Sigmoid colon (tissue), 7 donors: ENCODE measurements around the gene TNS1. TPM values are rescaled to one million over a fixed set of nuclear protein-coding genes. Genes with fewer than 3 reads are reported as not detected.

ENCODE experiments used
- DNase-seq: peaks from one replicate; pipeline ENCODE4 v3.0.0-alpha.2; 2019
- H3K27ac ChIP-seq, 4 donors: fragments of 200-600 bp; sonication (generic); one replicate each; pipeline ENCODE4 v1.5.1; 2016 to 2019; ENCODE audit warnings: mild to moderate bottlenecking in 1 of 4
- H3K27me3 ChIP-seq, 3 donors: fragments of 200-600 bp; sonication (generic); one replicate each; pipeline ENCODE4 v1.5.1; 2019; ENCODE audit warnings: mild to moderate bottlenecking in 1 of 3
- H3K36me3 ChIP-seq, 4 donors: fragments of 200-600 bp; sonication (generic); one replicate each; pipeline ENCODE4 v1.5.1; 2016 to 2019
- H3K4me1 ChIP-seq, 4 donors: fragments of 200-600 bp; sonication (generic); one replicate each; pipeline ENCODE4 v1.5.1; 2017 to 2019
- H3K4me3 ChIP-seq, 4 donors: fragments of 200-600 bp; sonication (generic); one replicate each; pipeline ENCODE4 v1.5.1; 2017 to 2019; ENCODE audit warnings: mild to moderate bottlenecking in 2 of 4, moderate library complexity in 1 of 4
- H3K9me3 ChIP-seq, 4 donors: fragments of 200-600 bp in 3 of 4; sonication (generic) in 3 of 4; one replicate each; pipeline versions ENCODE4 v1.5.1 to v1.6.1; 2013 to 2019
- EP300 ChIP-seq, 4 donors: sonication (generic); formaldehyde crosslinking; IDR thresholded peaks; one replicate each; pipeline ENCODE4 v1.6.1; 2017; ENCODE audit warnings: antibody characterized with exemption in 4 of 4
- POLR2A ChIP-seq, 2 donors: fragments of 450-650 bp; IDR thresholded peaks; one replicate each; pipeline ENCODE4 v1.6.1; 2016; ENCODE audit warnings: antibody characterized with exemption in 2 of 2, mild to moderate bottlenecking in 2 of 2, moderate library complexity in 2 of 2
- POLR2AphosphoS5 ChIP-seq, 4 donors: sonication (generic); formaldehyde crosslinking; IDR thresholded peaks; one replicate each; pipeline ENCODE4 v1.6.1; 2017; ENCODE audit warnings: antibody characterized with exemption in 4 of 4
- WGBS, 2 donors: extraction: QIAGEN DNeasy Blood & Tissue Kit; methylation state at CpG; one replicate each; pipeline ENCODE4 v1.1.7; 2013; 5-methylcytosine and 5-hydroxymethylcytosine counted together
- intact Hi-C: fragments of 100-400 bp; cut with DNase I; formaldehyde crosslinking; loops from one replicate; pipeline ENCODE4 v1.15.1; 2023
- polyA plus RNA-seq, 3 donors: library from polyadenylated mRNA; stranded (reverse); fragments of 200-250 nt; gene quantifications; one replicate each; pipeline ENCODE4 v1.2.3, GENCODE V29; 2013
- total RNA-seq, 4 donors: library from RNA; depleted of rRNA; stranded (reverse); fragments of >200 nt; gene quantifications; one replicate each; pipeline ENCODE4 v1.1.0, GENCODE V29; 2016
- TF ChIP-seq, protein P1 (sequence below), 4 experiments: fragments of 450-650 bp in 3 of 4; fragments of 200-600 bp in 1 of 4; IDR thresholded peaks; one replicate each; pipeline ENCODE4 v1.5.1; 2016 to 2019; ENCODE audit warnings: antibody characterized with exemption in 4 of 4, mild to moderate bottlenecking in 3 of 4, moderate library complexity in 2 of 4
- donor health status: healthy with polysubstance abuse.
- donor health status: Bipolar disorder and iron deficiency.
- donor health status: healthy.

The TNS1 gene
- total and polyA plus RNA-seq, 7 donors = 3.7 to 1,607 (median 444) TPM

DNA sequence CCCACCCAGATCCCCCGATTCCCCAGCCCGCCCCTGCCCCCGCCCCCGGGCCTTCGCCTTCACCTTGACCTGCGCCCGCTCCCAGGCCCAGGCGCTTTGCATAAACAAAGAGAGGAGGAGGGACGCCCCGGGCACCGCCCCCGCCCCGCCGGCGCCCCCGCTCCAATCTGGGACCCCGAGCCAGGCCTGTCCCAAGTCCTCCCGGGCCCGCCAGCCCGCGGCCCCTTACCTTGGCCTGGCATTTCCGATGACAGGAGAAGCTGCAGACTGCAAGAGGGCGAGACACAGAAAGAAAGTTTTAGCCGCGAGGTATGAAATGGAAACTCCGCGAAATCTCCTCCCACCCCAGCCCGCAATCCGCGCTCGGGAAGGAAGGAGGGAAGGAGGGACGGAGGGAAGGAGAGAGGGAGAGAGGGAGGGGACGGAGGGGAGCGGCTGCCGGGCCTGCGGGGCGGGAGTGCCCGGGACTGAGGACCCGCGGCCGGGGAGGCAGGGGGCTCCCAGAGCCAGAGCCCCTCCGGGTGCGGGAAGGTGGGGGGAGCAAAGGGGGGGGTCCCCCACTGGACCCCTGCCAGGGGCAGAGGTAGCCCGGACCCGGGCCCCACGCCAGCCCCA is 24.2 kb downstream of the TNS1 start:
- DNase-seq = peak; percentile 79
- Histone ChIP-seq H3K4me1 (peaks cover 0 to 73% (median 68%) of the 10 kb centered on the region in 4 donors), H3K4me3 (peak overlapping the region; percentile 70 to 82 (median 76)), H3K27me3 (no peaks in the 10 kb centered on the region), H3K27ac (peak overlapping the region; percentile 92 to 98 (median 94)), H3K36me3 (no peaks in the 10 kb centered on the region), H3K9me3 (no peaks in the 10 kb centered on the region)
- 12 to 45% methylated on average over 46 of the region's 46 CpGs for WGBS, 2 donors
- intact Hi-C loops = no loop called here
- TF ChIP-seq POLR2AphosphoS5 (IDR thresholded peaks at IDR 0.05) = peak in 3 of 4 donors; percentile 44 to 54 (median 52)
- no peak for TF ChIP-seq POLR2A (IDR thresholded peaks at IDR 0.05)

DNA sequence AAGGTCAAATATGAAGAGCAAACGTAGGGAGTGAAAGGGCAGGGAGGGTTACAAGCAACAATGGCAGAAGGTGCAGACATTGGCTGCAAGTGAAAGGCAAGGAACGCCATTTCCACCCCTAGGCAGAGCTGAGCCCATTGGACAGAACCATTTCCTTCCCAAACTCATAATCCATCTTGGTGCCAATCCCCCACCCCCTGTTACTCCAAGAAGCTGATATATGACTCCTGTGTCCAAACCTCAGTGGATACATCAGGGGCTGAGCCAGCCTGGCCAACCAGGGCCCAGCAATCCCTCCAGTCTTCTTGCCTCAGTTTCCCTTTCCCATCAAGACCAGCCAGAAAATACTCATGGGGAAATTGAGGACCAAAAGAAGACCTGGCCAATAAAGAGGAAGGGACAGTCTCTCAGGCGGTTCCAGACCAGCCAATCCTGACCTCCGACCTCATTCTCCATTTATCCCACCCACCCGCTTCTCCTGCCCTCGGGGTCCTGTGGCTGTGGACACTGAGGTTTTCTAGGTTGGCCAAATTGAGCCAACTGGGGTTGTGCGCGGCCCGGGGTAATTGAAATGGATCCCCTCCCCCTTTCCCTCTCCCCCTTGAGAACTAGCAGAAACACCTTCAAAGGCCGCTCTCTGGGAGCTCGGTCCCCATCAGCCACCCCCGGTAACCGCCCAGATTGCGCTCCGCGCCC is 24.8 kb downstream of the TNS1 start:
- TF ChIP-seq POLR2A (IDR thresholded peaks at IDR 0.05) = no peak
- TF ChIP-seq, protein P1, sequence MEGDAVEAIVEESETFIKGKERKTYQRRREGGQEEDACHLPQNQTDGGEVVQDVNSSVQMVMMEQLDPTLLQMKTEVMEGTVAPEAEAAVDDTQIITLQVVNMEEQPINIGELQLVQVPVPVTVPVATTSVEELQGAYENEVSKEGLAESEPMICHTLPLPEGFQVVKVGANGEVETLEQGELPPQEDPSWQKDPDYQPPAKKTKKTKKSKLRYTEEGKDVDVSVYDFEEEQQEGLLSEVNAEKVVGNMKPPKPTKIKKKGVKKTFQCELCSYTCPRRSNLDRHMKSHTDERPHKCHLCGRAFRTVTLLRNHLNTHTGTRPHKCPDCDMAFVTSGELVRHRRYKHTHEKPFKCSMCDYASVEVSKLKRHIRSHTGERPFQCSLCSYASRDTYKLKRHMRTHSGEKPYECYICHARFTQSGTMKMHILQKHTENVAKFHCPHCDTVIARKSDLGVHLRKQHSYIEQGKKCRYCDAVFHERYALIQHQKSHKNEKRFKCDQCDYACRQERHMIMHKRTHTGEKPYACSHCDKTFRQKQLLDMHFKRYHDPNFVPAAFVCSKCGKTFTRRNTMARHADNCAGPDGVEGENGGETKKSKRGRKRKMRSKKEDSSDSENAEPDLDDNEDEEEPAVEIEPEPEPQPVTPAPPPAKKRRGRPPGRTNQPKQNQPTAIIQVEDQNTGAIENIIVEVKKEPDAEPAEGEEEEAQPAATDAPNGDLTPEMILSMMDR (IDR thresholded peaks at IDR 0.05) = no peak
- TF ChIP-seq POLR2AphosphoS5 (IDR thresholded peaks at IDR 0.05) = no peak
- TF ChIP-seq EP300 (IDR thresholded peaks at IDR 0.05) = no peak
- no peaks in the 10 kb centered on the region for H3K27me3 ChIP-seq
- intact Hi-C loops = no loop called here
- peak overlapping the region; percentile 70 to 82 (median 76) for H3K4me3 ChIP-seq
- peak overlapping the region; percentile 92 to 98 (median 94) for H3K27ac ChIP-seq
- H3K36me3 ChIP-seq = no peaks in the 10 kb centered on the region
- WGBS, 2 donors = 35 to 67% methylated on average over 16 of the region's 16 CpGs
- H3K9me3 ChIP-seq = no peaks in the 10 kb centered on the region
- DNase-seq = peak; percentile 52
- peaks cover 0 to 79% (median 75%) of the 10 kb centered on the region in 4 donors for H3K4me1 ChIP-seq

GRCh38 chr2:217976301-217976700 is 26.5 kb downstream of the TNS1 start:
- Histone ChIP-seq H3K9me3 (no peaks in the 10 kb centered on the region), H3K27me3 (no peaks in the 10 kb centered on the region), H3K27ac (peak overlapping the region; percentile 92 to 98 (median 94)), H3K4me3 (no peak overlapping the region), H3K36me3 (no peaks in the 10 kb centered on the region), H3K4me1 (peaks cover 0 to 94% (median 91%) of the 10 kb centered on the region in 4 donors)
- intact Hi-C loops = no loop called here
- peak; percentile 49 for DNase-seq
- TF ChIP-seq, protein P1 (IDR thresholded peaks at IDR 0.05) = no peak
- TF ChIP-seq EP300 (IDR thresholded peaks at IDR 0.05) = no peak
- TF ChIP-seq POLR2A (IDR thresholded peaks at IDR 0.05) = no peak
- TF ChIP-seq POLR2AphosphoS5 (IDR thresholded peaks at IDR 0.05) = no peak
- 93% methylated on average over 6 of the region's 6 CpGs for WGBS, 2 donors

GRCh38 chr2:217975626-217976025 is 27.2 kb downstream of the TNS1 start:
- Histone ChIP-seq H3K4me1 (peaks cover 0 to 94% (median 92%) of the 10 kb centered on the region in 4 donors), H3K4me3 (no peak overlapping the region), H3K27ac (peak overlapping the region; percentile 92 to 98 (median 94)), H3K27me3 (no peaks in the 10 kb centered on the region), H3K9me3 (no peaks in the 10 kb centered on the region), H3K36me3 (no peaks in the 10 kb centered on the region)
- intact Hi-C loops = no loop called here
- DNase-seq = peak; percentile 54
- TF ChIP-seq POLR2A (IDR thresholded peaks at IDR 0.05) (no peak), EP300 (IDR thresholded peaks at IDR 0.05) (no peak), POLR2AphosphoS5 (IDR thresholded peaks at IDR 0.05) (no peak)
- TF ChIP-seq, protein P1 (IDR thresholded peaks at IDR 0.05) = no peak
- WGBS, 2 donors = 92 to 95% methylated on average over 8 of the region's 8 CpGs

DNA sequence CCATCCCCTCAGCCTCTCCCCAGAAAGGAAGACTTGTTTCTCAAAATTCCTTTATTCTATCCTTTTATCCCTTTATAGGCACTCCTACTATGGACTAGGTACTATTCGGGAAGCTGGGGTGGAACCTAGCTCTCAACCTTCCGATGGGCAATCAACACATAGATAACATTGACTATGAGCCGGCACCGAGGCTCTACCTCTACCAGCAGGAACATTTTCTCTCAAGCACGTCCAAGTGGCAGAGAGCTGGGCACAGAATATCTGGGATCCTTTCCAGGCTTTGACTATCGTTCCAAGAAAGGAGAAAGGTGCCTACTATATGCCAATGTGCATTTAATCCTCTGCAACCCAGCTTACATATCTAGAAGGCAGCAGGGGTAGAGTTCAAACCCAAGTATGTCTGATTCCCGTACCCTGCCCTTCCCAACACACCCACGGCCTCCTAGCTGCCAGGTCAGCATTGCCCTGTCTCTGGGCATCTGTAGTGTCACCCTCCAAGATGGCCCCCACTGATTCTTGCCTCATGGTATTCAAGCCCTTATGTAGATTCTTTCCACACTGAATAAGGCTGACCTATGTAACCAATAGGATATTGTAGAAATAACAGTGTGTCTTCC is 28.3 kb downstream of the TNS1 start:
- H3K4me3 ChIP-seq = no peak overlapping the region
- peak; percentile 67 for DNase-seq
- TF ChIP-seq POLR2A (IDR thresholded peaks at IDR 0.05) (no peak), POLR2AphosphoS5 (IDR thresholded peaks at IDR 0.05) (no peak), EP300 (IDR thresholded peaks at IDR 0.05) (no peak)
- TF ChIP-seq, protein P1 (IDR thresholded peaks at IDR 0.05) = no peak
- H3K9me3 ChIP-seq = no peaks in the 10 kb centered on the region
- no peaks in the 10 kb centered on the region for H3K27me3 ChIP-seq
- H3K36me3 ChIP-seq = no peaks in the 10 kb centered on the region
- 84 to 88% methylated on average over 8 of the region's 8 CpGs for WGBS, 2 donors
- H3K27ac ChIP-seq = peak overlapping the region; percentile 92 to 98 (median 94)
- intact Hi-C loops = loop anchor here (5.0 kb wide), 1 partner anchor 42 kb away; no protein-coding TSS in a partner anchor
- peaks cover 0 to 88% (median 83%) of the 10 kb centered on the region in 4 donors for H3K4me1 ChIP-seq
